Peyer's patch (tissue), 4 donors: ENCODE results near the gene TRAF3.

Source experiments
- POLR2A ChIP-seq, 2 donors: fragments of 450-650 bp; IDR thresholded peaks; one replicate each; pipeline ENCODE4 v1.5.1; 2017; ENCODE audit warnings: antibody characterized with exemption in 2 of 2, mild to moderate bottlenecking in 2 of 2, moderate library complexity in 2 of 2
- TF ChIP-seq, protein P1 (sequence below), 6 experiments: fragments of 450-650 bp in 4 of 6; fragments of 200-600 bp in 2 of 6; sonication (generic) in 1 of 6; IDR thresholded peaks; one replicate each; pipeline ENCODE4 v1.5.1; 2017 to 2019; ENCODE audit warnings: antibody characterized with exemption in 6 of 6, mild to moderate bottlenecking in 3 of 6, moderate library complexity in 1 of 6

DNA sequence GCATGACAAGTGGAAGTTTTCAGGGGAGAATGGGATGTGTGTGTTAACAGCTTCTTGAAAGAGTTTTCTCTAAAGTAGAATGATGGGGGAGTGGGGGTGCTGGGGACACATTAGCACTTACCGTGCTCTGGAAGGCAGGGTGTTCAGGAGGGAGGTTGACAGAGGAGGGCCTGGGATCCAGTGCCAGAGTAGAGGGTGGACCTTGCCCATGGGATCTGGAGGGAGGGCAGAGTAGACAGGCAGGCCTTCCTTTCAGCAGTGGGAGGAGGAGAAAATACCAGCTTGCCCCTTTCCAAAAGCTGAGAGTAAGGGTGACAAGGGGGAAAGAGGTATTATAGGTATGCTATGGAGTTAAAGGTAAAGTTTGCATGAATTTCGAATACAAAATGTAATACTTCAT lies 40.1 kb downstream of the TRAF3 start:
- TF ChIP-seq, protein P1, sequence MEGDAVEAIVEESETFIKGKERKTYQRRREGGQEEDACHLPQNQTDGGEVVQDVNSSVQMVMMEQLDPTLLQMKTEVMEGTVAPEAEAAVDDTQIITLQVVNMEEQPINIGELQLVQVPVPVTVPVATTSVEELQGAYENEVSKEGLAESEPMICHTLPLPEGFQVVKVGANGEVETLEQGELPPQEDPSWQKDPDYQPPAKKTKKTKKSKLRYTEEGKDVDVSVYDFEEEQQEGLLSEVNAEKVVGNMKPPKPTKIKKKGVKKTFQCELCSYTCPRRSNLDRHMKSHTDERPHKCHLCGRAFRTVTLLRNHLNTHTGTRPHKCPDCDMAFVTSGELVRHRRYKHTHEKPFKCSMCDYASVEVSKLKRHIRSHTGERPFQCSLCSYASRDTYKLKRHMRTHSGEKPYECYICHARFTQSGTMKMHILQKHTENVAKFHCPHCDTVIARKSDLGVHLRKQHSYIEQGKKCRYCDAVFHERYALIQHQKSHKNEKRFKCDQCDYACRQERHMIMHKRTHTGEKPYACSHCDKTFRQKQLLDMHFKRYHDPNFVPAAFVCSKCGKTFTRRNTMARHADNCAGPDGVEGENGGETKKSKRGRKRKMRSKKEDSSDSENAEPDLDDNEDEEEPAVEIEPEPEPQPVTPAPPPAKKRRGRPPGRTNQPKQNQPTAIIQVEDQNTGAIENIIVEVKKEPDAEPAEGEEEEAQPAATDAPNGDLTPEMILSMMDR (IDR thresholded peaks at IDR 0.05): no peak
- no peak for TF ChIP-seq POLR2A (IDR thresholded peaks at IDR 0.05)
